ENCODE results near the gene SPX.

Gene SPX

DNA sequence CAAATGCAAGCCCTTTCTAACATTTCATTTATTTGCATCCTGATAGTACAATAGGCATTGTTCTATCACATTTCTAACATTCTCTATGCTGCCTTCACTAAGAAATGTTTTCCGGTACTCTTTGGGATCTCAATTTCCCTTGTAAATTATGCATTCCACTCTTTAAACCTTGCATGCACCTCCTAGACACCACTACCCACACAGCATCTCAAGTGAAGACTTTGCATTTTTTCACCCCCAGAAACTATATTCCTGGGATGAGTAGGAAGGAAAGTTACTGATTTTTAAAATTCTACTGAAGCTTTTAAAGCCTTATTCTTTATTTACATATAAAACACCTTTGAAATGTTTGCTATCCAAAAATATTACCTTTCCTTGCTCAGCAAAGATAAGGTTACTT, 51.4 kb downstream of the SPX start:
- DNase-seq (no peak), ATAC-seq (ENCODE audit: insufficient read depth, low read depth) (no peak)
- Histone ChIP-seq H3K4me3 (ENCODE audit: low read depth in 1 of 2, low read length in 2 of 2) (no peak overlapping the region), H3K9ac (ENCODE audit: low read depth, low read length) (no peak overlapping the region), H3K36me3 (ENCODE audit: insufficient read depth, low read length) (no peaks in the 10 kb centered on the region), H3K4me1 (ENCODE audit: insufficient read depth, low read length) (no peaks in the 10 kb centered on the region), H3K9me3 (ENCODE audit: insufficient read depth, low read length, severe bottlenecking) (no peaks in the 10 kb centered on the region), H4K20me1 (ENCODE audit: insufficient read depth, low read length) (no peaks in the 10 kb centered on the region), H2AFZ (ENCODE audit: low read depth, low read length) (no peak overlapping the region), H3K27me3 (ENCODE audit: insufficient read depth, low read length, poor library complexity) (no peaks in the 10 kb centered on the region), H3K27ac (ENCODE audit: low read length) (no peak overlapping the region), H3K4me2 (ENCODE audit: insufficient read depth, low read length) (no peak overlapping the region), H3K79me2 (ENCODE audit: insufficient read depth, low read length) (no peaks in the 10 kb centered on the region)
- no peak for TF ChIP-seq EZH2 (IDR thresholded peaks at IDR 0.05; ENCODE audit: borderline replicate concordance, low read depth, low read length, severe bottlenecking)
- no peak for TF ChIP-seq CTCF (IDR thresholded peaks at IDR 0.05; ENCODE audit: borderline replicate concordance, extremely low read depth, low read length, poor library complexity, severe bottlenecking)

DNA sequence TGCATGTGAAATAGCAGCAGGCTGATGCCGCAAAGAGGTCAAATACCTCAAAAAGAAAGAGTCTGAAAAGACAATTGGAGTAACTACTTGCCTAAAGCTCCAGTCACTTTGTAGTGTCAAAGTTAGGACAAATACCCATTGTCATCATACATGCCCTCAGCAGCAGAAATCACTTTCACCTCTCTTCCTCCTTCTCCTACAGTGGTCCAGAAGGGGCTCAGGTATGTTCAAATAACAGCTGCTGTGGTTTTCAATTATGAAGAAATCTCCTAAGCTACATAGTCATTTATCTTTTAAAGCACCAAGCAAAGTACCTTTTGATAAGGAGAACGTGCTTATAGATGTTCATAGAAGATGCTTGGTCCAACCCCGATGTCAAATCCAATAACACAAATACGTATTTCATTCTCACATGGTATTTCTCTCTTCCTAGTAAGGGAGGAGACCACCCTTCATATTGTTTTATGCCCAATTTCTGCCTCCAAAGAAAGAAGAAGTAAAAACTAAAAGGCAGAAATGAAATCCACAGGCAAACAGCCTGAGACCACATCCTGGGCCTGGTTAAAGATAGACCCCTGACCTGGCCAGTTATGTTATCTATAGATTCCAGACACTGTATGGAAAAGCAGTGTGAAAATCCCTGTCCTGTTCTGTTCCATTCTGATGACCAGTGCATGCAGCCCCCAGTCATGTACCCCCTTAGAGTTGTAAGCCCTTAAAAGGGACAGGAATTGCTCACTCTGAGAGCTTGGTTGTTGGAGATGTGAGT, 54.8 kb downstream of the SPX start:
- H3K79me2 ChIP-seq (ENCODE audit: insufficient read depth, low read length): no peaks in the 10 kb centered on the region
- no peak overlapping the region for H3K27ac ChIP-seq (ENCODE audit: low read length)
- H3K9ac ChIP-seq (ENCODE audit: low read depth, low read length): no peak overlapping the region
- no peak for ATAC-seq (ENCODE audit: insufficient read depth, low read depth)
- no peaks in the 10 kb centered on the region for H3K9me3 ChIP-seq (ENCODE audit: insufficient read depth, low read length, severe bottlenecking)
- no peaks in the 10 kb centered on the region for H3K27me3 ChIP-seq (ENCODE audit: insufficient read depth, low read length, poor library complexity)
- no peak overlapping the region for H2AFZ ChIP-seq (ENCODE audit: low read depth, low read length)
- H4K20me1 ChIP-seq (ENCODE audit: insufficient read depth, low read length): no peaks in the 10 kb centered on the region
- no peaks in the 10 kb centered on the region for H3K36me3 ChIP-seq (ENCODE audit: insufficient read depth, low read length)
- TF ChIP-seq CTCF (IDR thresholded peaks at IDR 0.05; ENCODE audit: borderline replicate concordance, extremely low read depth, low read length, poor library complexity, severe bottlenecking): no peak
- TF ChIP-seq EZH2 (IDR thresholded peaks at IDR 0.05; ENCODE audit: borderline replicate concordance, low read depth, low read length, severe bottlenecking): no peak
- no peak overlapping the region for H3K4me3 ChIP-seq (ENCODE audit: low read depth in 1 of 2, low read length in 2 of 2)
- no peak for DNase-seq
- no peak overlapping the region for H3K4me2 ChIP-seq (ENCODE audit: insufficient read depth, low read length)
- H3K4me1 ChIP-seq (ENCODE audit: insufficient read depth, low read length): no peaks in the 10 kb centered on the region
